ENCODE data around the gene ZDHHC19.
A peak's percentile ranks its signal among the peaks of the same experiment; 100 is the strongest.
"Not testable (repeated sequence)": the region's sequence is repeated elsewhere in the genome, so short reads cannot be mapped to it uniquely, and the experiment has no call there.

Gene ZDHHC19

DNA sequence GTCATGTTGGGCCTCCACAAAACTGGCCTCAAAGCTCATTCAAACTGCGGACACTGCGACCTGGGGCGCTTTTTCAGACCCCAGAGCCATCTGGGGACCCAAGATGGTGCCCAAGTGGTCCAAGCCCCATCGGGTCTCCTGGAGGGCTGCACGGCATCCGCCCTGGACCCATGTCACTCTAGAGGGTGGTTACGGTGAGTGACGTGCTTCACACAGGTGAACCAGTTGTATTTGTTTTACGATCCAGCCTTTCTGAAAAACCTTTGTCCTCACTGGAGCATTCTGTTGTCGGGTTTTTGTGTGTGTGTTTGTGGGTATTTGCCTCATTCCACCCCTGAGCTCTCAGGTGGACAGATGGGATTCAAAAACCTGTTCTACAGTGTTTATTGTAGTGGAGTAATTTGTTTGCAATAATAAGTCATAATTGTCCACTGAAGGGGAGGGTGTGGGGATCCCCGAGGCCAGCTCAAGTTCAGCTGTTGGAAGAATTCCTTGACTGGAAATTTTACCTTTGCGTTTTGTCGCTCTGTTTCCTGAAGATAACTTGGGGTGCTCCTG lies 7.0 kb upstream of the ZDHHC19 start:
- H3K9me3 Mint-ChIP-seq: no peaks in the 10 kb centered on the region
- intact Hi-C loops (cut with micrococcal nuclease): no loop called here
- no peak overlapping the region for H3K27ac Mint-ChIP-seq
- H3K27me3 Mint-ChIP-seq: peaks cover 9% of the 10 kb centered on the region
- no peaks in the 10 kb centered on the region for H3K36me3 Mint-ChIP-seq (ENCODE audit: low read depth)
- no peak overlapping the region for H3K4me3 Mint-ChIP-seq
- peaks cover 45% of the 10 kb centered on the region for H3K4me1 Mint-ChIP-seq (ENCODE audit: low read depth)

DNA sequence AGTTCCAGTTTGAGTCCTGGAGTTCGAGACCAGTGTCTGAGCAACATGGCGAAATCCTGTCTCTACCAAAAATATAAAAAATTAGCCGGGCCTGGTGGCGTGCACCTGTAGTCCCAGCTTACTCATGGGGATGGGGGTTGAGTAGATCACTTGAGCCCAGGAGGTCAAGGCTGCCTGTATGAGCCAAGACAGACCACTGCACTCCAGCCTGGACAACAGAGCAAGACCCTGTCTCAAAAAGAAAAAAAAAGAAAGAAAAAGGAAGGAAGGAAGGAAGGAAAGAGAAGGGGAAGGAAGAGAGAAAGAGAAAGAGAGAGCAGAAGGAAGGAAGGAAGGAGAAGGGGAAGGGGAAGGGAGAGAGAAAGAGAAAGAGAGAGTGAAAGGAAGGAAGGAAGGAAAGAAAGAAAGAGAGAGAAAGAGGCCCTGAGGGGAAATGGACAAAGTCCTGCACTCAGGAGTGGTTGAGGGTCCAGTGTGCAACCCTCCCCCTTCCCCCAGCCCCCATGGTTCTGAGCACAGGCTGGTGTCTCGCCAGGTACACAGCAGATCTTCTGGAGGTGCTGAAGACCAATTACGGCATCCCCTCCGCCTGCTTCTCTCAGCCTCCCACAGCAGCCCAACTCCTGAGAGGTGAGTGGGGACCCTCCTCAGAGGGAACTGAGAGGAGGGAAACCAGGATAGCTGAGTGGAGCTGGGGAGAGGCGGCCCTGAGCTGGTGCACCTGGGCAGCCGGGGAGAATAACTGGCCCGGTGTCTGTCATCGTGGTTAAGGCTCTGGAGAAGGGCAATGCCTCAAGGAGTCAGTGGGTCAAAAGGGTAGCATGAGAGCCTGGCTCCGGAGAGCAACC lies 6.3 kb upstream of the ZDHHC19 start:
- Mint-ChIP-seq H3K4me1 (ENCODE audit: low read depth) (peaks cover 43% of the 10 kb centered on the region), H3K27ac (no peak overlapping the region), H3K4me3 (no peak overlapping the region)

DNA sequence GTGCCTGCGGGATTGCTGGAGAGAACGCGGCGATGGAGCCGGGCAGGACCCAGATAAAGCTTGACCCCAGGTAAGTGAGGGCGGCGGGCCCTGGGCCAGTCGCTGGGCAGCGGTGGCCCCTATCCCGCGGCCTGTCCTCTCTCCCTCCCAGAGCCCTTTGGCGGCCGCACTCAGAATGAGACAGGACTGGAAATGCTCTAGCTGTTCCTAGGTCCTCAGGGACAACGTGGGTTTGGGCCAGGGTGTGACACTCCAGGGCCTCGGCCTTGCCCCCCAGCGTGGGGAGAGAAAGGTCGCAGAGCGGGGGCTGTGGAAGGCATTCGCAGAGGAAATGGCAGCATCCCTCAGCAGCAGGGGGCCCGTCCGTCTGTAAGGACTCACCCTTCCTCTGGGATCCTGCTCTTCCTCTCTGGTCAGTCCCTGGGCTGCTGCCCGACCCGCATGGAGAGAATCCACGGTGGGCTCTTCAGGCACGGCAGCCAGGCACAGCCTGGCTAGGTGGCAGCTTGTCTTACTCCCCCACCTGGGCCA lies 5.5 kb upstream of the ZDHHC19 start:
- H3K4me1 Mint-ChIP-seq (ENCODE audit: low read depth): peaks cover 43% of the 10 kb centered on the region
- H3K36me3 Mint-ChIP-seq (ENCODE audit: low read depth): no peaks in the 10 kb centered on the region
- no peaks in the 10 kb centered on the region for H3K9me3 Mint-ChIP-seq
- peaks cover 9% of the 10 kb centered on the region for H3K27me3 Mint-ChIP-seq
- H3K4me3 Mint-ChIP-seq: no peak overlapping the region
- intact Hi-C loops (cut with micrococcal nuclease): no loop called here
- peak overlapping the region; percentile 19 for H3K27ac Mint-ChIP-seq

More for the DNA sequence above, 6.3 kb upstream of the ZDHHC19 start:
- intact Hi-C loops (cut with micrococcal nuclease): no loop called here
- Mint-ChIP-seq H3K36me3 (ENCODE audit: low read depth) (no peaks in the 10 kb centered on the region), H3K27me3 (peaks cover 9% of the 10 kb centered on the region), H3K9me3 (no peaks in the 10 kb centered on the region)

DNA sequence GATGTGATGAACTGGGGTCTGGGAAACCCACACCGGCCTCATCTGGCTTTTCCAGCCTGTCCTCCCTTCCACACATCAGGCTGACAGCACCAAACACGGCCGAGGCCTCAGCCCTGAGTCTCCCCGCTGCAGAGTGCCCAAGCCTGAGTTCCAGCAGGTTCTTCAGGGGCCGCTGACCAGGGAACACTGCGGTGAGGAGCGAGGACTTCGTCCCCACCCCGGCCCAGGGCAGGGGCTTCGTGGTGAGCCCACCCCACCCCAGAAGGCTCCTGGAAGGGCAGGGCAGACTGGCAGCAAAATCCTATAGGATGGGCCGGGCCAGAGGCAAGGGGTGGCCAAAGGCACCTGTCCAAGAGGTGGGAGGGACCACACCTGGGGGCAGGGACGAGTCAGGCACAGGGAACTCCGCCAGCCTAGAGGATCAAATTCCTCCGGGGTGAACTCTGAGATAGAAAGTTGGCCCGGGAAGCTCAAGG lies 4.9 kb upstream of the ZDHHC19 start, which contains the start of gene SLC51A:
TSS of gene SLC51A (plus strand) at position 446 of the 476 bp plus-strand sequence. CDS start 179 bp downstream, outside the sequence.
- Mint-ChIP-seq H3K9me3 (no peaks in the 10 kb centered on the region), H3K27me3 (peaks cover 9% of the 10 kb centered on the region), H3K4me1 (ENCODE audit: low read depth) (peaks cover 44% of the 10 kb centered on the region), H3K4me3 (no peak within 1 kb of the TSS), H3K36me3 (ENCODE audit: low read depth) (no peaks in the 10 kb centered on the region), H3K27ac (peak within 1 kb of the TSS; percentile 19)
- intact Hi-C loops (cut with micrococcal nuclease): no loop called here

DNA sequence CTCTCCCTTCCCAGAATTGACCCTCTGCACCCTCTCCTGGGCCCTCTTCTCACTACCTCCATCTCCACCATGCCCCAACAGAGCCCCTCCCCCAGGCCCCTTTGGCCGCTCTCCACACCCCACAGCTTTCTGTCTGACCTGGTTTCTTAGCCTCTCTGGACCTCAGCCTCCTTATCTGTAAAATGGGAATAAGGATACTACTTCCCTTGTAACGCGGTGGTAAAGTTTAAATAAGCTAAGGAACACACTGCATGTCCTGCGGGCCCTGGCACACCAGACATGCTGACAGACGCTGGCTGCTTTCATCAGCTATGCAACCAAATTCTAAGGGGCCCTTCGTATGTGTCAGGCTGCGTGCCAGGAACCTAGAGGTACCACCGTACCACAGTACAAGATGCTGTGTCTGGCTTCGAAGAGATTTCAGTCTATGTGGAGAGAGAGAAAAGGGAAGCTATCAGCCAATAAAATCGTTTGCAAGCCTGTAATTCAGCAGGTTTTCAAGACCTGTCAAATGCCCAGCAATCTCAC lies 4.4 kb upstream of the ZDHHC19 start:
- intact Hi-C loops (cut with micrococcal nuclease): no loop called here
- H3K9me3 Mint-ChIP-seq: no peaks in the 10 kb centered on the region

DNA sequence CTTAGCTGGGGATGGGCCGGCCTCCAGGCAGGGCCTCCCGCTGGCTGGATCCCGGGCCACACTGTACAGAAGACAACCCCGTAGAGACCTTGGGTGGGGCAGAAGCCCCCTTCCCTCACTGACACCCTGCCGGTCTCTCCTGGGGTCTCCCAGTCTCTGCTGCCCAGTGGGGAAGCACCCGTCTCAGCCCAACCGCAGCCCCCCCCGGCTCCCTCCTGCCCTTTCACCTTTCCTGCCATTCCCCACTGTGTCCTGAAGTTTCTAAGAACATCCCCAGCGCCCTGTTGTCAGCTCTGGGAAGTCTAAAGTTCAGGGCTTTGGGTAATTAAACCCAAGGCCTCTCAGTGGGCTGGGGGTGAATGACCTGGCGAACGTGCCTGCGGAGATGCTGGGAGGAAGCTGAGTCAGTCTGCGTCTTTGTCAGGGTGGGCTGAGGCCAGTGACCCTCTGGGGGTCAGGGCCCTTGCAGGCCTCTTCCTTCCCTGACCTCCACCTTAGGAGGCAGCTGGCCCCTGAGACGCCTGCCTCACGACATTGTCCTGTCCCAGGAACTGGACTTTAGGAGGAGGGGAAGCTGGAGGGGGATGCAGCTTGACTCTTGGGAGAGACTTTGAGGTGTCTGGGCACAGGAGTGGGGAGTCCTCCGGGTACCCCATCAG lies 3.7 kb upstream of the ZDHHC19 start:
- intact Hi-C loops (cut with micrococcal nuclease): no loop called here
- H3K9me3 Mint-ChIP-seq: no peaks in the 10 kb centered on the region
- peaks cover 16% of the 10 kb centered on the region for H3K27me3 Mint-ChIP-seq
- peaks cover 40% of the 10 kb centered on the region for H3K4me1 Mint-ChIP-seq (ENCODE audit: low read depth)
- H3K36me3 Mint-ChIP-seq (ENCODE audit: low read depth): no peaks in the 10 kb centered on the region
- no peak overlapping the region for H3K4me3 Mint-ChIP-seq
- no peak overlapping the region for H3K27ac Mint-ChIP-seq

More for the DNA sequence above, 4.4 kb upstream of the ZDHHC19 start:
- Mint-ChIP-seq H3K36me3 (ENCODE audit: low read depth) (no peaks in the 10 kb centered on the region), H3K4me3 (no peak overlapping the region), H3K4me1 (ENCODE audit: low read depth) (peaks cover 42% of the 10 kb centered on the region), H3K27ac (no peak overlapping the region), H3K27me3 (peaks cover 12% of the 10 kb centered on the region)

DNA sequence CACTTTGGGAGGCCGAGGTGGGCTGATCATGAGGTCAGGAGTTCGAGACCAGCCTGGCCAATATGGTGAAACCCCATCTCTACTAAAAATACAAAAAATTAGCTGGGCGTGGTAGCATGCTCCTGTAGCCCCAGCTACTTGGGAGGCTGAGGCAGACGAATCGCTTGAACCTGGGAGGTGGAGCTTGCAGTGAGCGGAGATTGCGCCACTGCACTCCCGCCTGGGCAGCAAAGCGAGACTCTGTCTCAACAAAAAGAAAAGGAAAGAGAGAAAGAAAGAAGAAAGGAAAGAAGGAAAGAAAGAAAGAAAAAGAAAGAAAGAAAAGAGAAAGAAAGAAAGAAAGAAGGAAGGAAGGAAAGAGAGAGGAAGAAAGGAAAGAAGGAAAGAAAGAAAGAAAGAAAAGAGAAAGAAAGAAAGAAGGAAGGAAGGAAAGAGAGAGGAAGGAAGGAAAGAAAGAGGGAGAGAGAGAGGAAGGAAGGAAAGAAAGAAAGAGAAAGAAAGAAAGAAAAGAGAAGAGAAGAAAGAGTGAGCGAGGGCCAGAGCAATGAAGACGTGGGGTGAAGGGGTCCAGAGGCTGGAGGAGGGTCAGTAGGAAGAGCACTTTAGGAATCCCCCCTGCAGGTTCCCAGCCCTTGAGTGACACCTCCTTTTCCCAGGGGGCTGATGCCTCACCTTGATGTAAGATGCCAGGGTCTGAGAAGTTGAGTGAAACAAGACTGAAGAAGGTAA lies 1.1 kb downstream of the ZDHHC19 start:
- H3K27ac Mint-ChIP-seq; H3K4me3 Mint-ChIP-seq; intact Hi-C loops (cut with micrococcal nuclease); H3K9me3 Mint-ChIP-seq; H3K36me3 Mint-ChIP-seq (ENCODE audit: low read depth): not testable (repeated sequence)
- Mint-ChIP-seq H3K4me1 (ENCODE audit: low read depth) (peaks cover 35% of the 10 kb centered on the region), H3K27me3 (peaks cover 28% of the 10 kb centered on the region)

DNA sequence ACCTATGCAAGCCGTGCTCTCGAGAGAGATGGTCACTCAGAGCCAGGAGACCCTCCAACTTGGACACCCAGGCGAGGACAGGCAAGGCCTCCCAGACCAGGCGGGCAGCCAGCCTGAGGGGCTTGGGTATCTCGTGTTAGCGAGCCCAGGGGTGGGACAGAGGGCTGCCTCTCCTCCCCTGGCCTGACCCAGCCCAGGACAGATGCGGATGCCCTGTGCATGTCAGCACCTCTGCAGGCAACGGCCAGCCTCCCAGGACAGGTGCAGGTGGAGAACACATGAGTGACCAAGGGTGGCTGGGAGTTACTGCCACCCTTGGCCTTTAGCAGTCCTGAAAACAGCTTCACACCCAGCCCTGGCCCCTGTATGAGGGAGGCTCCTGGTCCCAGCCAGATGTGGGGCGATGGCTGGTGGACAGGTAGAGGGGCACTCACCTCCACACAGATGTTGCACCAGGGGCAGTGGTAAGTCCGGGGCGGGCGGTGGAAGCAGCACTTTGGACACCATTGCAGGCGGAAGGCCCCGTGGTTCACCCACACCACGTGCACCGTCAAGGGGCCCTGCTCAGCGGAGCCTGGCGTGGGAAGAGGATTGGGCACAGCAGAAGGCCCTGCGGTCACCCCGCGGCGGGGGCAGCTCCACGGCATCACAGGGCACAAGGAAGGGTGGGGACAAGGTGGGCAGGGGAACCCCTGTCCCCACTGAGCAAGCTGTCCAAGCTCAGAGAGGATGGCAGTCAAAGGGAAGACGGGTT lies 2.1 kb downstream of the ZDHHC19 start:
- Mint-ChIP-seq H3K9me3 (no peaks in the 10 kb centered on the region), H3K27me3 (peaks cover 25% of the 10 kb centered on the region), H3K4me3 (no peak overlapping the region), H3K36me3 (ENCODE audit: low read depth) (no peaks in the 10 kb centered on the region), H3K27ac (no peak overlapping the region), H3K4me1 (ENCODE audit: low read depth) (peaks cover 33% of the 10 kb centered on the region)
- intact Hi-C loops (cut with micrococcal nuclease): no loop called here

DNA sequence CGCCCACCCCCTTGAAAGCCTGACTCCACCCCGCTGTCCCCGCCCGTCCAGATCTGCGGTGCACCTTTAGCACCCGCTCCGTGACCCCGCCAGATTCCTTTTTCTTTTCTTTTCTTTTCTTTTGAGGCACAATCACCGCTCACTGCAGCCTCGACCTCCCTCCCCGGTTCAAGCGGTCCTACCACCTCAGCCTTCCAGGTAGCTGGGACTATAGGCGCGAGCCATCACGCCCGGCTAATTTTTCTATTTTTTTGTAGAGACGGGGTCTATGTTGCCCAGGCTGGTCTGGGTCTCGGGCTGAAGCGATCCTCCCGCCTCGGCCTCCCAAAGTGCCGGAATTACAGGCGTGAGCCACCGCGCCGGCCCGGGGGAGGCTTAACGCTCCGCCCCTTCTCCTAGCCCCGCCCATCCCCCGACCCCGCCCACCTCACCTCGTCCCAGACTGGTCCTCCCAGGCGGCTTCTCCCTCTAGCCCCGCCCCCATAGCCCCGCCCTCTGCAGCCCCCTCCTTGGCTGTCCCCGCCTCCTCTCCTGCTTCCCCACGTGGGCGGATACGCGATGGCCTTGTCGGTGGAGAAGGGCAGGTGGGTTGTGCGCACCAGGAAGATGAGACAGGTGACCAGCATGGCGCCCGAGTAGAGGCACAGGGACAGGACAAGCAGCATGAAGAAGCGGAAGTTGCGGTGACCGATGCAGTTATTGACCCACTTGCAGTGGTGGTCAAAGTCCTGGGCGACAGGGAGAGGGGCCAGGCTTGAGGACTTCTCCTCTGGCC lies 3.2 kb downstream of the ZDHHC19 start:
- intact Hi-C loops (cut with micrococcal nuclease): no loop called here
- Mint-ChIP-seq H3K4me3 (peak overlapping the region; percentile 81), H3K27me3 (peaks cover 27% of the 10 kb centered on the region), H3K9me3 (no peaks in the 10 kb centered on the region), H3K27ac (no peak overlapping the region), H3K4me1 (ENCODE audit: low read depth) (peaks cover 44% of the 10 kb centered on the region), H3K36me3 (ENCODE audit: low read depth) (no peaks in the 10 kb centered on the region)

DNA sequence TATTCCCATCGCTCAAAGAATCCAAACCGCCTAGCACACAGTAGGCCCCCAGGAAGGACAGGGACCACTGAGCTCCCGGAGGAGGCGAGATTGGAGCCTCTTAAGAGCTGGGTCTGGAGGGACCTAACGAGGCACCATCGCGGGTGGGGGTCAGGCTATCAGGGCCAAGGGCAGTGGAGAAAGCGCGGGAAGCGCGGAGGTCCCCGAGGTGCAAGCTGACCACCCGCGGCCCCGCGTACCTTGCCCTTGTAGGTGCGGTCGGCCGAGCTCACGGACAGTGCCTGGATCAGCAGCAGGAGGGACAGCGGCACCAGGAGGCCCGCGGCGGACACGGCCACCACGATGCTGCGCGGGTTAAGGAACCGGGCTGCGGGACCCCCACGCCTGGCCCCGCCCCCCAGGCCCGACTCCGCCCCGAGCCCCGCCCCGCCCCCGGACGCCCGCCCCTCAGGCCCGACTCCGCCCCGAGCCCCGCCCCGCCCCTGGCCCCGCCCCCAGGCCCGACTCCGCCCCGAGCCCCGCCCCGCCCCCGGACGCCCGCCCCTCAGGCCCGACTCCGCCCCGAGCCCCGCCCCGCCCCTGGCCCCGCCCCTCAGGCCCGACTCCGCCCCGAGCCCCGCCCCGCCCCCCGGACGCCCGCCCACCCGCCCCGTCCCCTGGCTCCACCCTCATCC lies 3.9 kb downstream of the ZDHHC19 start:
- intact Hi-C loops (cut with micrococcal nuclease): no loop called here
- peak overlapping the region; percentile 59 for H3K4me3 Mint-ChIP-seq
- no peak overlapping the region for H3K27ac Mint-ChIP-seq
- peaks cover 51% of the 10 kb centered on the region for H3K4me1 Mint-ChIP-seq (ENCODE audit: low read depth)
- peaks cover 27% of the 10 kb centered on the region for H3K27me3 Mint-ChIP-seq
- H3K36me3 Mint-ChIP-seq (ENCODE audit: low read depth): no peaks in the 10 kb centered on the region
- no peaks in the 10 kb centered on the region for H3K9me3 Mint-ChIP-seq

DNA sequence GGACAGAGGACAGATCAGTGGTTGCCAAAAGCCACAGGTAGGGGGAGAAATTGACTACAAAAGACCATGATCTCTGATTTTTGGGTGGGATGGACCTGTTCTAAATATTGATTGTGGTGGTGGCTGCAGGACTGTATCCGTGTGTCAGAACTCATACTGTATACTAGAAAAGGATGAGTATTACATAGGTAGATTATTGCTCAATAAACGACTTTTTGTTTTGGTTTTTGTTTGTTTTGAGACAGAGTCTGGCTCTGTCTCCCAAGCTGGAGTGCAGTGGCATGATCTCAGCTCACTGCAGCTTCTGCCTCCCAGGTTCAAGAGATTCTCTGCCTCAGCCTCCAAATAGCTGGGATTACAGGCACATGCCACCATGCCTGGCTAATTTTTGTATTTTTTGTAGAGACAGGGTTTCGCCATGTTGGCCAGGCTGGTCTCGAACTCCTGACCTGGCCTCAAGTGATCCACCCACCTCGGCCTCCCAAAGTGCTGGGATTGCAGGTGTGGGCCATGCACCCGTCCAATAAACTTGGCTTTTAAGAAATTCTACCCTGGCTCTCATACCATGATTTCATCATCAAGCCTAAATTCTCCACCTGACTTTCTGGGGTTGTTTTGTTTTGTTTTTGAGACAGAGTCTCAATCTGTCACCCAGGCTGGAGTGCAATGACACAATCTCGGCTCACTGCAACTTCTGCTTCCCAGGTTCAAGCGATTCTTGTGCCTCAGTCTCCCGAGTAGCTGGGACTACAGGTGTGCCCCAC lies 5.6 kb downstream of the ZDHHC19 start:
- H3K4me3 Mint-ChIP-seq; H3K9me3 Mint-ChIP-seq; H3K36me3 Mint-ChIP-seq (ENCODE audit: low read depth); intact Hi-C loops (cut with micrococcal nuclease); H3K27ac Mint-ChIP-seq: not testable (repeated sequence)
- Mint-ChIP-seq H3K27me3 (peaks cover 24% of the 10 kb centered on the region), H3K4me1 (ENCODE audit: low read depth) (peaks cover 48% of the 10 kb centered on the region)
